GM12878 (cell line): Measurements from ENCODE around the gene DNAAF8. TPM values are rescaled to one million over a fixed set of nuclear protein-coding genes. Genes with fewer than 3 reads are reported as not detected.
A peak's percentile ranks its signal among the peaks of the same experiment; 100 is the strongest.

Experiments
- ATAC-seq: fragments of 200-7000 bp; cut with Tn5 transposase; 3 replicates; pipeline ENCODE4 v1.9.1; 2020; ENCODE audit warnings: mild to moderate bottlenecking, moderate library complexity
- BruUV-seq: library from RNA; stranded (reverse); fragments of 400-500 nt; replicated peaks from 2 replicates; lab custom pipeline; 2021; lab: Mats Ljungman, UMichigan
- CTCF ChIA-PET: fragments of 300-600 bp; sonication (Branson Sonifier 250); formaldehyde crosslinking; extraction: SDS; loops from one replicate; lab custom pipeline; 2021; ENCODE audit warnings: inconsistent platforms; lab: Yijun Ruan, JAX
- POLR2A ChIA-PET: fragments of 350-600 bp; formaldehyde crosslinking; extraction: SDS; loops from one replicate; lab custom pipeline; 2021; ENCODE audit warnings: inconsistent platforms; lab: Charles Lee
- RAD21 ChIA-PET: fragments of 300-600 bp; sonication (Branson Sonifier 250); formaldehyde crosslinking; loops from one replicate; lab custom pipeline; 2023; ENCODE audit warnings: antibody characterized with exemption; ENCODE audit not compliant: unreplicated experiment; lab: Charles Lee
- SMC1A ChIA-PET: fragments of 300-600 bp; sonication (Branson Sonifier 250); formaldehyde crosslinking; loops from one replicate; lab custom pipeline; 2023; ENCODE audit not compliant: unreplicated experiment, uncharacterized antibody; lab: Charles Lee
- DNase-seq: peaks from one replicate; pipeline ENCODE4 v3.0.0-alpha.2; 2011; ENCODE audit warnings: low read depth, low spot score
- FAIRE-seq: peaks from 3 replicates; lab custom pipeline; 2011; peaks lifted over from hg19 to GRCh38; lab: Jason Lieb, UNC
- H2AFZ ChIP-seq: 2 replicates; pipeline ENCODE4 v1.6.0; 2011; ENCODE audit warnings: low read depth, low read length, control low read depth; ENCODE audit not compliant: control insufficient read depth
- H3K27ac ChIP-seq: 2 replicates; pipeline ENCODE4 v1.5.1; 2011; ENCODE audit warnings: control low read depth; ENCODE audit not compliant: control insufficient read depth, insufficient read depth
- H3K27me3 ChIP-seq, 2 experiments: replicated peaks in 1 of 2; 2 replicates each; pipeline versions ENCODE4 v1.6.0 to v1.6.1; 2011; ENCODE audit warnings: low read length in 1 of 2; ENCODE audit not compliant: control insufficient read depth in 2 of 2, insufficient read depth in 2 of 2
- H3K36me3 ChIP-seq, 2 experiments: 2 replicates each; pipeline ENCODE4 v1.5.1; 2011; ENCODE audit warnings: low read length in 1 of 2; ENCODE audit not compliant: control insufficient read depth in 2 of 2, insufficient read depth in 2 of 2
- H3K4me1 ChIP-seq: 2 replicates; pipeline ENCODE4 v1.6.1; 2011; ENCODE audit warnings: mild to moderate bottlenecking, low read length, moderate library complexity, mixed read lengths; ENCODE audit not compliant: control insufficient read depth, insufficient read depth
- H3K4me2 ChIP-seq: 2 replicates; pipeline ENCODE4 v1.6.0; 2011; ENCODE audit warnings: control low read depth; ENCODE audit not compliant: control insufficient read depth, insufficient read depth
- H3K4me3 ChIP-seq: fragments of 200-600 bp; sonication (generic); 2 replicates; pipeline ENCODE4 v1.5.1; 2016
- H3K79me2 ChIP-seq: 2 replicates; pipeline ENCODE4 v1.6.0; 2011; ENCODE audit warnings: low read length; ENCODE audit not compliant: control insufficient read depth, insufficient read depth
- H3K9ac ChIP-seq: 2 replicates; pipeline ENCODE4 v1.8.0; 2011; ENCODE audit warnings: low read length, control low read depth, mixed read lengths; ENCODE audit not compliant: control insufficient read depth, insufficient read depth
- H3K9me3 ChIP-seq: replicated peaks from 3 replicates; pipeline ENCODE4 v1.5.1; 2011; ENCODE audit warnings: mild to moderate bottlenecking, low read length; ENCODE audit not compliant: control insufficient read depth, insufficient read depth
- H4K20me1 ChIP-seq: 2 replicates; pipeline ENCODE4 v1.6.0; 2011; ENCODE audit not compliant: control insufficient read depth, insufficient read depth
- BCL3 ChIP-seq: IDR thresholded peaks from 2 replicates; pipeline ENCODE4 v1.6.1; 2011; ENCODE audit warnings: borderline replicate concordance, low read depth, mild to moderate bottlenecking, moderate library complexity, low read length; ENCODE audit not compliant: insufficient read depth, poor library complexity, severe bottlenecking
- IRF3 ChIP-seq: fragments of 450-650 bp; IDR thresholded peaks from 2 replicates; pipeline ENCODE4 v1.6.1; 2014; ENCODE audit warnings: mild to moderate bottlenecking
- JUND ChIP-seq: IDR thresholded peaks from 2 replicates; pipeline ENCODE4 v1.6.1; 2012; ENCODE audit warnings: low read depth, mild to moderate bottlenecking, low read length, improper control_type of control experiment, moderate library complexity
- NFYB ChIP-seq: IDR thresholded peaks from 2 replicates; pipeline ENCODE4 v1.6.1; 2011; ENCODE audit warnings: low read depth, mild to moderate bottlenecking, low read length, improper control_type of control experiment, moderate library complexity; ENCODE audit not compliant: insufficient read depth
- POLR2A ChIP-seq: IDR thresholded peaks from 2 replicates; pipeline ENCODE4 v1.6.1; 2011; ENCODE audit warnings: low read depth, mild to moderate bottlenecking, low read length
- ZBTB4 ChIP-seq: fragments of 450-650 bp; formaldehyde crosslinking; IDR thresholded peaks from 2 replicates; pipeline ENCODE4 v1.4.0; 2022; ENCODE audit warnings: mild to moderate bottlenecking, moderate library complexity
- ZNF217 ChIP-seq: fragments of 450-650 bp; IDR thresholded peaks from 2 replicates; pipeline ENCODE4 v1.6.1; 2017; ENCODE audit warnings: antibody characterized with exemption, mild to moderate bottlenecking
- WGBS: methylation state at CpG from one replicate; pipeline ENCODE4 v1.1.6; 2016; ENCODE audit warnings: low lambda C conversion rate; ENCODE audit not compliant: insufficient replicate concordance, insufficient coverage; ENCODE audit errors: missing lambda C conversion rate; 5-methylcytosine and 5-hydroxymethylcytosine counted together
- in situ Hi-C: fragments of 300-500 bp; cut with MboI; formaldehyde crosslinking; loops from 9 replicates; pipeline ENCODE4 v1.14.3; 2018; ENCODE audit warnings: mixed read lengths
- intact Hi-C: fragments of 100-400 bp; cut with micrococcal nuclease; formaldehyde crosslinking; loops from one replicate; pipeline ENCODE4 v1.14.2; 2022; ENCODE audit not compliant: unreplicated experiment
- polyA plus RNA-seq, 11 experiments: library from polyadenylated mRNA; depleted of rRNA in 4 of 11; unstranded in 6 of 11; stranded (reverse) in 5 of 11; fragments of >200 nt; fragmentation: Nextera tagmentation in 4 of 11; fragmentation: Illumina TruSeq in 1 of 11; extraction: Ambion mirVana in 4 of 11; extraction: Trizol in 1 of 11; gene quantifications; 1 replicate in 1 of 11; 2 replicates in 10 of 11; pipeline versions ENCODE4 v1.2.1 to v1.2.3, GENCODE V29; 2011 to 2016; ENCODE audit warnings: inconsistent platforms in 2 of 11, missing spikeins in 2 of 11, low read depth in 1 of 11
- total RNA-seq, 4 experiments: library from RNA; depleted of rRNA in 3 of 4; stranded (reverse); fragments of >200 nt in 3 of 4; fragmentation: Illumina TruSeq in 1 of 4; extraction: Trizol in 1 of 4; gene quantifications; 2 replicates each; pipeline versions ENCODE4 v1.2.1 to v1.2.3, GENCODE V29; 2013 to 2021

The DNAAF8 gene
- total and polyA plus RNA-seq, 10 of the 15 experiments (the other 5 are each of a cell fraction or from before 2014, with no cell fraction given) = 0.01 to 0.78 (median 0.22) TPM; not detected in 2

- Histone ChIP-seq H3K36me3 (peaks cover 0 to 16% of the 10 kb centered on the region in 2 experiments; a peak in 3 of 4 replicates), H3K9ac (no peak overlapping the region), H3K9me3 (no peaks in the 10 kb centered on the region), H3K4me1 (peaks cover 7% of the 10 kb centered on the region), H4K20me1 (no peaks in the 10 kb centered on the region), H3K4me3 (no peak overlapping the region), H3K79me2 (peaks cover 6% of the 10 kb centered on the region), H3K27me3 (no peaks in the 10 kb centered on the region), H3K27ac (no peak overlapping the region), H3K4me2 (no peak overlapping the region), H2AFZ (no peak overlapping the region)
- ChIA-PET CTCF (no interaction called here), SMC1A (no interaction called here), RAD21 (no interaction called here), POLR2A (interaction anchor here (0.6 kb wide), 1 partner anchor 310 kb away, joined by 4 read pairs; no protein-coding TSS in a partner anchor)
- FAIRE-seq (no peak), ATAC-seq (no peak), DNase-seq (no peak)
- in situ Hi-C loops = no loop called here
- WGBS = 97% methylated on average over 21 of the region's 21 CpGs
- intact Hi-C loops = no loop called here
- BruUV-seq = no TSS peak
- TF ChIP-seq POLR2A = 0 out of 2 replicates have a peak, but pooled peaks have one; percentile 23
- TF ChIP-seq NFYB = no peak
Measured at GRCh38 chr16:4689091-4689671, 45.2 kb upstream of the DNAAF8 start.

- SMC1A ChIA-PET = no interaction called here
- no peak overlapping the region for H2AFZ ChIP-seq
- H3K4me2 ChIP-seq = no peak overlapping the region
- BruUV-seq = no TSS peak
- DNase-seq (no peak), ATAC-seq (no peak), FAIRE-seq (no peak)
- H3K4me3 ChIP-seq = no peak overlapping the region
- H3K9ac ChIP-seq = no peak overlapping the region
- CTCF ChIA-PET = no interaction called here
- 85% methylated on average over 30 of the region's 31 CpGs for WGBS
- POLR2A ChIA-PET = no interaction called here
- H3K27me3 ChIP-seq = no peaks in the 10 kb centered on the region
- H4K20me1 ChIP-seq = no peaks in the 10 kb centered on the region
- RAD21 ChIA-PET = no interaction called here
- peaks cover 11% of the 10 kb centered on the region for H3K79me2 ChIP-seq
- in situ Hi-C loops = no loop called here
- H3K9me3 ChIP-seq = no peaks in the 10 kb centered on the region
- no peak overlapping the region for H3K27ac ChIP-seq
- H3K4me1 ChIP-seq = peaks cover 12% of the 10 kb centered on the region
- H3K36me3 ChIP-seq = peaks cover 0 to 12% of the 10 kb centered on the region in 2 experiments; a peak in 3 of 4 replicates
- intact Hi-C loops = loop anchor here (5.0 kb wide), 1 partner anchor 267 kb away; the partner anchor contains the start of gene SEC14L5
- no peak for TF ChIP-seq IRF3
- no peak for TF ChIP-seq JUND
- TF ChIP-seq BCL3 = peak; percentile 99
- TF ChIP-seq ZBTB4 = no peak
- no peak for TF ChIP-seq NFYB
- no peak for TF ChIP-seq ZNF217
Measured at GRCh38 chr16:4689864-4690704, 44.3 kb upstream of the DNAAF8 start.
